ENCODE data around the gene NCOA3. TPM values are rescaled to one million over a fixed set of nuclear protein-coding genes. Genes with fewer than 3 reads are reported as not detected.

NCOA3 gene
- total RNA-seq, 1 experiment from 2014 or later: 16.8 TPM

DNA sequence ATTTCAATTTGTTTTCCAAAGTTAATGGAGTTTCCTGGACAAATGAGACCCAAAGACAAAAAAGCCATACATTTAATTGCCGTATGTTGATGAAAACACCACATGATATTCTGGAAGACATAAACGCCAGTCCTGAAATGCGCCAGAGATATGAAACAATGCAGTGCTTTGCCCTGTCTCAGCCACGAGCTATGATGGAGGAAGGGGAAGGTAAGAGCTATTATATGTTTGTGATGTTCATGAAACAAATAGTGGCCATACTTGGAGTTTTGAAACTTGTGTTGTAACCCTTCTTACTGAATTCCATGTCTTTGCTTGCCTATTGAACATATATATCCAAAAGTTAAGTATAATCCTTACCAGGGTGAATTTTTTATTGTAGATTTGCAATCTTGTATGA is 125.9 kb downstream of the NCOA3 start:
- in situ Hi-C loops (cut with HindIII; ENCODE audit: low pct_unique_long_range_greater_than_20kb, low sequenced_read_pairs): no loop called here

DNA sequence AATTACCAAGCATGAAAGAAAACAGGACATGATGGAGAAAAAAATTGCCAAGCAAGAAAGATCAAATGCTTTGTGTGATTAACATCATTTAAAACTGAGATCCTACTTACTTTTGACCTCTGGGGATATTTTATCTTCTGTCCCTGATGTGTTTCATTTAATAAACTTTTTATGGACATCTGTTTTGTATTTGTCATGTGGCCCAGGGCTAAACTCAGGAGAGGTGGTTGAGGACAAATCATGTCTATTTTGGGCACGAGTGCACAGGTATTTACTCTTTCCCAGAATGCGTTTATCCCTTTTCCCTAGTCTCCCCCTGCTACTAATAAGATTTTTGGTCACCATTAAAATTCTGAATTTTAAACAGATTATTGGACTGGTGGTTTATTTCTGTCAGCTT is 128.2 kb downstream of the NCOA3 start:
- DNase-seq (ENCODE audit: low read depth, low spot score): no peak
- in situ Hi-C loops (cut with HindIII; ENCODE audit: low pct_unique_long_range_greater_than_20kb, low sequenced_read_pairs): no loop called here

More for the DNA sequence above, 125.9 kb downstream of the NCOA3 start:
- no peak for DNase-seq (ENCODE audit: low read depth, low spot score)

DNA sequence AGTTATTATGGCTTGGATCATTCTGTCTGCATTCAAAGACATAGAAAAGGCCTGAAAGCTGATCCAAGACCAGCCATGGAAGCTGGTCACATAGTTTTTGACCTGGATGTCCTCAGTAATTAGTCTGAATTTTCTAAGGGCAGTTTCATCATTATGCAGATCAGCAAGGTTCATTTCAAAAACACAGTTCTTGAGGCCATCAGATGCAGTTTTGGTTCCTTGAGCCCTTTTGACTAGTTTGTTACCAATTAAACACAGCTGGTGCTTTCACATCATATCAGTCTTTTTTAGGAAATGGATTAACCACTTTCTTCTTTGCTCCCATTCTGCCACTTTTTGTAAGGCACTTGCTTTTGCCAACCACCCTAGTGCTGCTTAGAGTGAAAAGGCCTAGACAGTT is 129.4 kb downstream of the NCOA3 start:
- in situ Hi-C loops (cut with HindIII; ENCODE audit: low pct_unique_long_range_greater_than_20kb, low sequenced_read_pairs): no loop called here
- DNase-seq (ENCODE audit: low read depth, low spot score): no peak

DNA sequence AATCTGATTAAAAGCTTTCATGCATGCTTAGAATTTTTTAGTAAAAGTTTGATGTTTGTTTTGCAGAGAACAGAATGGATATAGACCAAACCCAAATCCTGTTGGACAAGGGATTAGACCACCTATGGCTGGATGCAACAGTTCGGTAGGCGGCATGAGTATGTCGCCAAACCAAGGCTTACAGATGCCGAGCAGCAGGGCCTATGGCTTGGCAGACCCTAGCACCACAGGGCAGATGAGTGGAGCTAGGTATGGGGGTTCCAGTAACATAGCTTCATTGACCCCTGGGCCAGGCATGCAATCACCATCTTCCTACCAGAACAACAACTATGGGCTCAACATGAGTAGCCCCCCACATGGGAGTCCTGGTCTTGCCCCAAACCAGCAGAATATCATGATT is 133.6 kb downstream of the NCOA3 start:
- in situ Hi-C loops (cut with HindIII; ENCODE audit: low pct_unique_long_range_greater_than_20kb, low sequenced_read_pairs): no loop called here
- DNase-seq (ENCODE audit: low read depth, low spot score): no peak

DNA sequence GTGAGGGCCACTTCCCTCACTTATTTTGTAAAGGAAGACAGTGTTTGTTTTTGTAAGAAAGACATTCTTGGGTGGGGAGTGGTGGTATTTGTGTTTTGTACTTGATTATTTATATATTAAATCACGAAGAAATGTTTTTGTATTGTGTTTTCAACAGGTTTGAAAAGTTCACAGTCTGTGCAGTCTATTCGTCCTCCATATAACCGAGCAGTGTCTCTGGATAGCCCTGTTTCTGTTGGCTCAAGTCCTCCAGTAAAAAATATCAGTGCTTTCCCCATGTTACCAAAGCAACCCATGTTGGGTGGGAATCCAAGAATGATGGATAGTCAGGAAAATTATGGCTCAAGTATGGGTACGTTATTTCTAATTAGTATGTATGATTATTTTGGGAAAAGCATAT is 137.2 kb downstream of the NCOA3 start:
- no peak for DNase-seq (ENCODE audit: low read depth, low spot score)
- in situ Hi-C loops (cut with HindIII; ENCODE audit: low pct_unique_long_range_greater_than_20kb, low sequenced_read_pairs): no loop called here

DNA sequence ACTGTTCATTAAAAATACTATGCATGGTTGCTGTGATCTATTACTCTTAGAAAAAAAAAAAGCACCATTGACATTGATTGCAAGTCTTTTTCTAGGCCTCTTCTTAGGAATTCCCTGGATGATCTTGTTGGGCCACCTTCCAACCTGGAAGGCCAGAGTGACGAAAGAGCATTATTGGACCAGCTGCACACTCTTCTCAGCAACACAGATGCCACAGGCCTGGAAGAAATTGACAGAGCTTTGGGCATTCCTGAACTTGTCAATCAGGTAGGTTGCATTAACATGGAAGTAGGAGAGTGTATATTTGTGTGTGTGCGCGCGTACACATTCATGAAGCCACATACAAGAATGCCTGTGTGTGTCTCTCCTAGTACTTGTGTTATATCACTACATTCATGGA is 140.4 kb downstream of the NCOA3 start:
- in situ Hi-C loops (cut with HindIII; ENCODE audit: low pct_unique_long_range_greater_than_20kb, low sequenced_read_pairs): no loop called here
- DNase-seq (ENCODE audit: low read depth, low spot score): no peak

DNA sequence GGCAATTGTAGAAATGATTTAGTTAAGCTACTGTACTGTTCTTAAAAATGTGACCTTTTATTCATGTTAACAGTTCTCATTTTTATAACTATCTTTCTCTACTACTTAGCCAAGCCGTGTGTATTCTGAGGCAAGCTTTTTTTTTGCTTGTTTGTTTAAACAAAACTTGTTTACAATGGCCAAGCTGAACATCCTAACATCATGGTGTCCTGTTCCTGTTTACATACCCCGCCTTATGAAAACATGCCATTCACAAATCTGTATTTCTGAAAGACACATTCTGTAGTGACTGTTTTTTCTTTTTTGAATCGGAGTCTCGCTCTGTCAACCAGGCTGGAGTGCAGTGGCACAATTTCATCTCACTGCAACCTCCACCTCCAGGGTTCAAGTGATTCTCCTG is 140.9 kb downstream of the NCOA3 start:
- DNase-seq (ENCODE audit: low read depth, low spot score): no peak
- in situ Hi-C loops (cut with HindIII; ENCODE audit: low pct_unique_long_range_greater_than_20kb, low sequenced_read_pairs): no loop called here

DNA sequence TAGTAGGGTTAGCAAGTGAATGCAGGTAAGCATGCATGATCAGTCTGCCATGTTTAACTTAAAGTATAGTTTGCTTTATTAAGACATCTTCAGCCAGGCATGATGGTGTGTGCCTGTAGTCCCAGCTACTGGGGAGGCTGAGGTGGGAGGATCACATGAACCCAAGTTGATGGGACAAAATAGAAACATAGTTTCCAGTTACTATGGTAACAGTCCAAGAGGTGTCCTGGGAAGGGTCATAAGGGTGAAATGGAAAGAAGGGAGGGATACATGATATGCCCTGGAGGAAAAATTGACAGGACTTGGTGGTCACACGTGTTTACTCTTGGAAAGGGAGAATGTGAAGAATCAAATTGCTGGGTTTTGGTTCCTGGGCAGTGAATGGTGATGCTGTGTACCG is 143.9 kb downstream of the NCOA3 start:
- no peak for DNase-seq (ENCODE audit: low read depth, low spot score)
- in situ Hi-C loops (cut with HindIII; ENCODE audit: low pct_unique_long_range_greater_than_20kb, low sequenced_read_pairs): no loop called here

DNA sequence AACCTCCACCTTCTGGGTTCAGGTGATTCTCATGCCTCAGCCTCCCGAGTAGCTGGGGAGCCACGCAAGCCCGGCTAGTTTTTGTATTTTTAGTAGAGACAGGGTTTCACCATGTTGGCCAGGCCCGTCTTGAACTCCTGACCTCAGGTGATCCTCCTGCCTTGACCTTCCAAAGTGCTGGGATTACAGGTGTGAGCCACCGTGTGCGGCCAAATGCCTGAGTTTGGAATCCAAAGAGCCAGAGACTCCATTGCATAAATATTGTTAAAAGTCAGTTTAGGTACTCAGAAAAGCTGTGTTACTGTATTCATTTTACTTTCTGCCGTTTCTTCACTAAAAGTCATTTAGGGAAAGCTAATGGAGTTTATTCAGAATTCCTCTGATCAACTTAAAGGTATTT is 146.3 kb downstream of the NCOA3 start:
- in situ Hi-C loops (cut with HindIII; ENCODE audit: low pct_unique_long_range_greater_than_20kb, low sequenced_read_pairs): no loop called here
- no peak for DNase-seq (ENCODE audit: low read depth, low spot score)

DNA sequence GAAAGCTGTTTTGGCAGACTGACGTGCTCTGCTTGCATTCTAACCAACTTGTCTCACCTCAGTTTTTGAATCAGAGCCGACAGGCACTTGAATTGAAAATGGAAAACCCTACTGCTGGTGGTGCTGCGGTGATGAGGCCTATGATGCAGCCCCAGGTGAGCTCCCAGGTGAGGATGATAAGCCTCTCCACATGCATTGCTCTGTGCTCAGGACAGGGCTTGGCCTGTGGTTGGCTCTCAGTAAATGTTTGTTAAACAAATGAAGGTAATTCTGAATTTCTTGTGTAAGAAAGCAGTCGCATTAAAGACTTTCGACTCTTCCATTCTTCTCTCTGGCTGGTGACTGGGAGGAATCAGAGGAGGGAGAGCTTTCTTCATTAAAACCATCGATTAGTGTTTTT is 147.3 kb downstream of the NCOA3 start:
- no peak for DNase-seq (ENCODE audit: low read depth, low spot score)
- in situ Hi-C loops (cut with HindIII; ENCODE audit: low pct_unique_long_range_greater_than_20kb, low sequenced_read_pairs): no loop called here

DNA sequence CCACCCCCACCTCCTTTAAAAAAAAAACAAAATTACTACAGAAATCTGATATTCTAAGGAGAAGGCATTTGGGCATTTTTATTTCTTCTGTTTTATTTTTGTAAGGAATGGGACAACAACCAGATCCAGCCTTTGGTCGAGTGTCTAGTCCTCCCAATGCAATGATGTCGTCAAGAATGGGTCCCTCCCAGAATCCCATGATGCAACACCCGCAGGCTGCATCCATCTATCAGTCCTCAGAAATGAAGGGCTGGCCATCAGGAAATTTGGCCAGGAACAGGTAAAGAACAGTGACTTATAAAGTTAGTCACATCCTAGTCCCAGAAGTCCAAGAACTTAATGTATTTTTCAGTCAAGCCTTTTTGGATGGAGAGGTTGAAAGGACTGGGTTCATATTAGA is 150.6 kb downstream of the NCOA3 start:
- no peak for DNase-seq (ENCODE audit: low read depth, low spot score)
- in situ Hi-C loops (cut with HindIII; ENCODE audit: low pct_unique_long_range_greater_than_20kb, low sequenced_read_pairs): no loop called here

DNA sequence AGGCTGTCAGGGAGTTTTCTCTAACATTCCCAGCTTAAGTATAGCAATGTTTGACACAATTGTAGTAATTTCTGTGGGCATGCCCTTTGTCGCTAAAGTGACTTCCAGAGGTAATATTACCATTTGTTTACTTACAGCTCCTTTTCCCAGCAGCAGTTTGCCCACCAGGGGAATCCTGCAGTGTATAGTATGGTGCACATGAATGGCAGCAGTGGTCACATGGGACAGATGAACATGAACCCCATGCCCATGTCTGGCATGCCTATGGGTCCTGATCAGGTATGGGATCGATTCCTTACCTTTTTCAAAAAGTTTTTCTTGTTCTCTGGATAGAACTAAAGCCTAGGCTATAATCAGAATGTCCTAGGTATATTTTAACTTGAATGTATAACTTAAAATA is 151.1 kb downstream of the NCOA3 start:
- in situ Hi-C loops (cut with HindIII; ENCODE audit: low pct_unique_long_range_greater_than_20kb, low sequenced_read_pairs): no loop called here

DNA sequence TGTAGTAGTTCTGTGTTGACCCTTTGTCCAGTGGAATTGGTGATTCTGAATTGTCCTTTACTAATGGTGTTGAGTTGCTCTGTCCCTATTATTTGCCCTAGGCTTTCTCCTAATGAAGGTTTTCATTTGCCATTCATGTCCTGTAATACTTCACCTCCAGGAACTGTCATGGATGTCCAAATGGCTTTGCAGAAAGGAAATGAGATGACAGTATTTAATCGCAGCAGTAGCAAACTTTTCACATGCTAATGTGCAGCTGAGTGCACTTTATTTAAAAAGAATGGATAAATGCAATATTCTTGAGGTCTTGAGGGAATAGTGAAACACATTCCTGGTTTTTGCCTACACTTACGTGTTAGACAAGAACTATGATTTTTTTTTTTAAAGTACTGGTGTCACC is 152.2 kb downstream of the NCOA3 start:
- in situ Hi-C loops (cut with HindIII; ENCODE audit: low pct_unique_long_range_greater_than_20kb, low sequenced_read_pairs): no loop called here
- DNase-seq (ENCODE audit: low read depth, low spot score): no peak

More for the DNA sequence above, 151.1 kb downstream of the NCOA3 start:
- DNase-seq (ENCODE audit: low read depth, low spot score): no peak

DNA sequence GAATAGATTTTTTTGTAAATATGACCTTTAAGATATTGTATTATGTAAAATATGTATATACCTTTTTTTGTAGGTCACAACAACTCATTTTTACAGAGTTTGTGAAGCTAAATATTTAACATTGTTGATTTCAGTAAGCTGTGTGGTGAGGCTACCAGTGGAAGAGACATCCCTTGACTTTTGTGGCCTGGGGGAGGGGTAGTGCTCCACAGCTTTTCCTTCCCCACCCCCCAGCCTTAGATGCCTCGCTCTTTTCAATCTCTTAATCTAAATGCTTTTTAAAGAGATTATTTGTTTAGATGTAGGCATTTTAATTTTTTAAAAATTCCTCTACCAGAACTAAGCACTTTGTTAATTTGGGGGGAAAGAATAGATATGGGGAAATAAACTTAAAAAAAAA is 152.7 kb downstream of the NCOA3 start:
- in situ Hi-C loops (cut with HindIII; ENCODE audit: low pct_unique_long_range_greater_than_20kb, low sequenced_read_pairs): no loop called here
- no peak for DNase-seq (ENCODE audit: low read depth, low spot score)

DNA sequence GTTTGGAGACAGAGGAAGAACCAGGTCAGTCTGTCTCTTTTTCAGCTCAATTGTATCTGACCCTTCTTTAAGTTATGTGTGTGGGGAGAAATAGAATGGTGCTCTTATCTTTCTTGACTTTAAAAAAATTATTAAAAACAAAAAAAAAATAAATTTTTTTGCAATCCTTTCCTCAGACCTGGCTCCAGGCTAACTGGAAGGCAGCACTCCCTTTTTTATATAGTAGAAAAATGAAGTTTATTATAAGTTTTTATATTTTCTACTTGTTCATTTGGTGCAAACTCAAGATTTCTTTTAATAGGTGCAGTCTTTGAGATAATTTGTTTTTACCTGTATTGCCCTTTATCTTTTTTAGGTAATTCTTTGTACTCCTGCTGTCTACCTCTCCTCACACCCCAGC is 153.9 kb downstream of the NCOA3 start:
- DNase-seq (ENCODE audit: low read depth, low spot score): no peak
- in situ Hi-C loops (cut with HindIII; ENCODE audit: low pct_unique_long_range_greater_than_20kb, low sequenced_read_pairs): no loop called here

DNA sequence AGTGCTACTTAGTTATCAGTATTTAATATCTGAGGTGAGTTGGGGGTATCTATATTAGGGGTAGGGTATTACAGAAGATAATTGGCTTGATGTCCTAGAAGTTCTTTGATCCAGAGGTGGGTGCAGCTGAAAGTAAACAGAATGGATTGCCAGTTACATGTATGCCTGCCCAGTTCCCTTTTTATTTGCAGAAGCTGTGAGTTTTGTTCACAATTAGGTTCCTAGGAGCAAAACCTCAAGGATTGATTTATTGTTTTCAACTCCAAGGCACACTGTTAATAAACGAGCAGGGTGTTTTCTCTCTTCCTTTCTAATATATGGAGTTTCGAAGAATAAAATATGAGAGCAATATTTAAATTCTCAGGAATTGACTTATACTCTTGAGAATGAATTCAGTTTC is 154.6 kb downstream of the NCOA3 start:
- in situ Hi-C loops (cut with HindIII; ENCODE audit: low pct_unique_long_range_greater_than_20kb, low sequenced_read_pairs): no loop called here

DNA sequence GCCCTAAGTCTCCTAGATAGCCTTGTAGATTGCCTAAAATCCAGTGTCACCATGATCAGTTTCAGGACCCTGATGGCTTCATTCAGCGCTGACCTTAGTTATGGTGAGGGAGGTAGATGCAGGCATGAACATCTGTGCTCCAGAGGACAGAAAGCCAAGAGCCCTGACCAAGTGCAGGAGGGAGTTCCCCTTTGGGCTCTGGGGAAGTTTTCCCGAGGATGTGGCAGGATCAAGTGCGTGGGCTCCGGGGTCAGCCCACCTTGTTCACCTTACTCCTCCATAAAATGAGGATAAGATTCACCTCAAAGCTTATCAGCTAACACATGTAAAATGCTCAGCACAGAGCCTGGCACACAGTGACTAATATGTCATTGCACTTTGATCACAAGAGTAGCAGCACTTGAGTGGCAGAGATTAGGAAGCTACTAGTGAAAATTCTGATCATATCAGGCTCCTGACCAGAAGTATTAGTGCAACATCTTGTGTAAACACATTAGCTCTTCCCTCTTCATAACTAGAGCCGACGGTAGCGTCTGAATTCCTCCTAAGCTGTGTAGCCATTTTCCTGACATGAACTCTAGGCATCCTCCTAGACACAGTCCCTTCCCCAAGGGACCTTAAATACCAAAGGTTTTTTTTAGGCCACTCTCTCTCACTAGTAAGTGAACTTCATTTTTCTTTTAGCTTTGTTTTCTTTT is 158.4 kb downstream of the NCOA3 start:
- in situ Hi-C loops (cut with HindIII; ENCODE audit: low pct_unique_long_range_greater_than_20kb, low sequenced_read_pairs): no loop called here
- no peak for DNase-seq (ENCODE audit: low read depth, low spot score)

More for the DNA sequence above, 154.6 kb downstream of the NCOA3 start:
- no peak for DNase-seq (ENCODE audit: low read depth, low spot score)

DNA sequence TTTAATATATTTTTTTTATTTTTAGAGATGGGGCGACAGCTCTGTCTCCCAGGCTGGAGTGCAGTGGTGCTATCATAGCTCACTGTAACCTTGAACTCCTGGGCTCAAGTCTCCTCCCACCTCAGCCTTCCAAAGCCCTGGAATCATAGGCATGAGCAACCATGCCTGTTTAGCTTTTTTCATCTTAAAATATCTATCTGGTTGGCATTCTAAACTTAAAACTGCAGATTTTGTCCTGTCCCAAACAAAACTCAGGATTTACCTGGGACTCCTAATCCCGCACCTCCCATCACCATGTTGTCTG is 158.9 kb downstream of the NCOA3 start:
- in situ Hi-C loops (cut with HindIII; ENCODE audit: low pct_unique_long_range_greater_than_20kb, low sequenced_read_pairs): no loop called here
- no peak for DNase-seq (ENCODE audit: low read depth, low spot score)

DNA sequence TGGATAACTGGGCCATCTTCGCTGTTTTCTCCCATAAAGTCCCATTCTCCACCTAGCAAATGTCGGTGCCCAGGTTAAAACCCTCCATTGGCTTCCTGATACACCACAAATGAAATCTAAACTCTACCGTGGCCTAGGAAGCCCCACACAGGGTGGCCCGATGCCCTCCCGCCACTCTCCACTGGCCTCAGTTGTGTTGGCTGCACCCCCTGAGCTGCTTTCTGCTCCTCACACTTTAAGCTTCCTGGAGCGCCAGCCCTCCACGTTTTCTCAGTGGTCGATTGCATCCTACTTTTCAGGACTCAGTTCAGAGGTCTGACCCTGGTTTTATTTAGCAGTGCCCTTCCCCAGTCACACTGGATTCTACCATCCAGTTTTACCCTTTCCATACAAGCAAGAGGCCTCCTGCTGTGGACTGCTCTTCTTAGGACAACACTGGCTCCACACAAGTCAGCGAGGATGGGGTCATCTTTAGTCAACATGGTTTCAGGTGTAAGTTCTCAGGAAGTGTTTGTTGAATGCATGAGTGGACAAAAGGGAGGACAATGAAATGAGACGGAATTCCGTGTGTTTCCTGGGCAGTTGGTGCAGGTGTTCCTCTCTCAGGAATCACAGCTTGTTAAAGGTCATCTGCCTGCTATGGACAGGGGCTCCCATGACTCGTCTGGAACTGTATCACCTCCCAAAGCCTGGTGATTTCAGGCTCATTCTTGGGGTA is 159.5 kb downstream of the NCOA3 start:
- no peak for DNase-seq (ENCODE audit: low read depth, low spot score)
- in situ Hi-C loops (cut with HindIII; ENCODE audit: low pct_unique_long_range_greater_than_20kb, low sequenced_read_pairs): no loop called here
